ENCODE results near the gene BRPF3. TPM values are rescaled to one million over a fixed set of nuclear protein-coding genes. Genes with fewer than 3 reads are reported as not detected.

The BRPF3 gene
- polyA plus RNA-seq, 1 donor from 2014 or later, result 10.1 TPM

- no peak for TF ChIP-seq MXI1 (conservative IDR thresholded peaks at IDR 0.05; ENCODE audit: poor library complexity, severe bottlenecking)
- no peak for TF ChIP-seq SMC3 (conservative IDR thresholded peaks at IDR 0.05; ENCODE audit: poor library complexity)
- no peak for TF ChIP-seq POLR2AphosphoS5 (IDR thresholded peaks at IDR 0.05)
- TF ChIP-seq TAF1 (IDR thresholded peaks at IDR 0.05; ENCODE audit: low read depth), result no peak
These were observed 55.5 kb downstream of the BRPF3 start (continued) for GRCh38 chr6:36252005-36252404.

DNA sequence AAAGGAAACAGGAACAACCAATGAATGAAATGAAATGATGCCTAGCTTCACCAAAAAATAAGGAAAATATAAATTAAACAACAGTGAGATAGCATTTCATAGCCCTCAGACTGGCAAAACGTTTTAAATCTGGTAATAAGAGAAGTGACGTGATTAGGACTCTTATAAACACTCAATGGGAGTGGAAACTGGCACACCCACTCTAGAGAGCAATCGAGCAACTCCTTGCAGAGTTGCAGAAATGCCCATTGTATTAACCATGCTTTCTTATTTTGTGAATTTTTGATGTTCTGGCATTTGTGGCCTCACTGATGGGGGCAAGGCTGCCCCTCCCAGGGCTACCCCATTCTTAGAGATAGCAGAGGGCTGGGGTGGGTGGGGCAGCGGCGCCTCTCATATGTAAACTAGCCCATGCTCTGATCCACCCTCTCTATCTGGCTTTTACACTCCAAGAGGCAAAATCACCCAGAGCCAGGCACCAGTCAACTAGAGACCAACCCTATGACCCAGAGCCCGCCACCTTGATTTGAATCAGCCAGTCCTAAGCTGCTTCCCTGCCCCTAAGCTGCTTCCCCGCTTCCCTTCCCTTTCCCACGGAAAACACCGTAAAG, 67.0 kb downstream of the BRPF3 start:
- no peak overlapping the region for H3K9ac ChIP-seq (ENCODE audit: low read length)
- no peaks in the 10 kb centered on the region for H3K36me3 ChIP-seq (ENCODE audit: insufficient read depth, low read length)
- H3K27ac ChIP-seq (ENCODE audit: low read length), result no peak overlapping the region
- no peaks in the 10 kb centered on the region for H3K9me2 ChIP-seq (ENCODE audit: insufficient read depth, low read length)
- H3K4me2 ChIP-seq (ENCODE audit: low read length), result no peak overlapping the region
- no peaks in the 10 kb centered on the region for H3K9me3 ChIP-seq (ENCODE audit: low read length)
- no peaks in the 10 kb centered on the region for H3K27me3 ChIP-seq (ENCODE audit: insufficient read depth, low read depth, low read length)
- TF ChIP-seq MXI1 (conservative IDR thresholded peaks at IDR 0.05; ENCODE audit: poor library complexity, severe bottlenecking), result no peak
- no peak for TF ChIP-seq POLR2AphosphoS5 (IDR thresholded peaks at IDR 0.05)
- TF ChIP-seq, protein P1, sequence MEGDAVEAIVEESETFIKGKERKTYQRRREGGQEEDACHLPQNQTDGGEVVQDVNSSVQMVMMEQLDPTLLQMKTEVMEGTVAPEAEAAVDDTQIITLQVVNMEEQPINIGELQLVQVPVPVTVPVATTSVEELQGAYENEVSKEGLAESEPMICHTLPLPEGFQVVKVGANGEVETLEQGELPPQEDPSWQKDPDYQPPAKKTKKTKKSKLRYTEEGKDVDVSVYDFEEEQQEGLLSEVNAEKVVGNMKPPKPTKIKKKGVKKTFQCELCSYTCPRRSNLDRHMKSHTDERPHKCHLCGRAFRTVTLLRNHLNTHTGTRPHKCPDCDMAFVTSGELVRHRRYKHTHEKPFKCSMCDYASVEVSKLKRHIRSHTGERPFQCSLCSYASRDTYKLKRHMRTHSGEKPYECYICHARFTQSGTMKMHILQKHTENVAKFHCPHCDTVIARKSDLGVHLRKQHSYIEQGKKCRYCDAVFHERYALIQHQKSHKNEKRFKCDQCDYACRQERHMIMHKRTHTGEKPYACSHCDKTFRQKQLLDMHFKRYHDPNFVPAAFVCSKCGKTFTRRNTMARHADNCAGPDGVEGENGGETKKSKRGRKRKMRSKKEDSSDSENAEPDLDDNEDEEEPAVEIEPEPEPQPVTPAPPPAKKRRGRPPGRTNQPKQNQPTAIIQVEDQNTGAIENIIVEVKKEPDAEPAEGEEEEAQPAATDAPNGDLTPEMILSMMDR (IDR thresholded peaks at IDR 0.05; ENCODE audit: poor library complexity, severe bottlenecking), result no peak
- TF ChIP-seq REST (IDR thresholded peaks at IDR 0.05; ENCODE audit: borderline replicate concordance), result no peak
- no peak for TF ChIP-seq EP300 (conservative IDR thresholded peaks at IDR 0.05; ENCODE audit: poor library complexity, severe bottlenecking)
- TF ChIP-seq EZH2 (IDR thresholded peaks at IDR 0.05; ENCODE audit: borderline replicate concordance, insufficient read depth, low read length, poor library complexity, severe bottlenecking), result no peak
- TF ChIP-seq TAF1 (IDR thresholded peaks at IDR 0.05; ENCODE audit: low read depth), result no peak
- no peak for TF ChIP-seq RAD21 (conservative IDR thresholded peaks at IDR 0.05)
- TF ChIP-seq SMC3 (conservative IDR thresholded peaks at IDR 0.05; ENCODE audit: poor library complexity), result no peak
- no peaks in the 10 kb centered on the region for H4K20me1 ChIP-seq (ENCODE audit: insufficient read depth)
- H3K4me3 ChIP-seq (ENCODE audit: low read length), result no peak overlapping the region
- no peaks in the 10 kb centered on the region for H3F3A ChIP-seq (ENCODE audit: insufficient read depth, low read length, poor library complexity, severe bottlenecking)
- no peak overlapping the region for H2AFZ ChIP-seq (ENCODE audit: low read depth, low read length)
- no peaks in the 10 kb centered on the region for H3K79me2 ChIP-seq (replicated peaks; ENCODE audit: insufficient read depth, low read length)

- no peaks in the 10 kb centered on the region for H3K9me2 ChIP-seq (ENCODE audit: insufficient read depth, low read length)
- H3K9ac ChIP-seq (ENCODE audit: low read length), result no peak overlapping the region
- H3K27me3 ChIP-seq (ENCODE audit: insufficient read depth, low read depth, low read length), result no peaks in the 10 kb centered on the region
- H3K4me2 ChIP-seq (ENCODE audit: low read length), result no peak overlapping the region
- no peaks in the 10 kb centered on the region for H3K36me3 ChIP-seq (ENCODE audit: insufficient read depth, low read length)
- H3K27ac ChIP-seq (ENCODE audit: low read length), result no peak overlapping the region
- H2AFZ ChIP-seq (ENCODE audit: low read depth, low read length), result no peak overlapping the region
- H3F3A ChIP-seq (ENCODE audit: insufficient read depth, low read length, poor library complexity, severe bottlenecking), result no peaks in the 10 kb centered on the region
- no peaks in the 10 kb centered on the region for H3K79me2 ChIP-seq (replicated peaks; ENCODE audit: insufficient read depth, low read length)
- H3K9me3 ChIP-seq (ENCODE audit: low read length), result no peaks in the 10 kb centered on the region
- H3K4me3 ChIP-seq (ENCODE audit: low read length), result no peak overlapping the region
- H4K20me1 ChIP-seq (ENCODE audit: insufficient read depth), result no peaks in the 10 kb centered on the region
- TF ChIP-seq MXI1 (conservative IDR thresholded peaks at IDR 0.05; ENCODE audit: poor library complexity, severe bottlenecking) (no peak), EP300 (conservative IDR thresholded peaks at IDR 0.05; ENCODE audit: poor library complexity, severe bottlenecking) (no peak), POLR2AphosphoS5 (IDR thresholded peaks at IDR 0.05) (no peak)
These were observed 69.2 kb downstream of the BRPF3 start for GRCh38 chr6:36265744-36266143.
